MM.1S (cell line): ENCODE data around the gene NDUFV2.
A peak's percentile ranks its signal among the peaks of the same experiment; 100 is the strongest.

ENCODE experiments used
- DNase-seq: peaks from one replicate; pipeline ENCODE4 v3.0.0-alpha.2; 2015
- H2AFZ ChIP-seq: fragments of 300-600 bp; sonication (generic); 2 replicates; pipeline ENCODE4 v1.6.0; 2016; ENCODE audit warnings: antibody characterized with exemption, low read length
- H3F3A ChIP-seq: fragments of 300-600 bp; sonication (generic); 2 replicates; pipeline ENCODE4 v1.6.1; 2016; ENCODE audit warnings: mild to moderate bottlenecking, antibody characterized with exemption, low read length, moderate library complexity, mixed read lengths; ENCODE audit not compliant: insufficient read depth
- H3K27ac ChIP-seq: fragments of 300-600 bp; sonication (generic); 2 replicates; pipeline ENCODE4 v1.5.1; 2016; ENCODE audit warnings: mild to moderate bottlenecking, low read length
- H3K27me3 ChIP-seq: fragments of 300-600 bp; sonication (generic); replicated peaks from 2 replicates; pipeline ENCODE4 v1.6.0; 2016; ENCODE audit warnings: low read length; ENCODE audit not compliant: insufficient read depth
- H3K36me3 ChIP-seq: fragments of 300-600 bp; sonication (generic); replicated peaks from 2 replicates; pipeline ENCODE4 v1.6.1; 2016; ENCODE audit warnings: mild to moderate bottlenecking, low read length, mixed read lengths; ENCODE audit not compliant: insufficient read depth
- H3K4me1 ChIP-seq: fragments of 300-600 bp; sonication (generic); 2 replicates; pipeline ENCODE4 v1.6.1; 2016; ENCODE audit warnings: low read length, mixed read lengths
- H3K4me2 ChIP-seq: fragments of 300-600 bp; sonication (generic); 2 replicates; pipeline ENCODE4 v1.6.0; 2016; ENCODE audit warnings: low read depth, low read length
- H3K4me3 ChIP-seq: fragments of 300-600 bp; sonication (generic); 2 replicates; pipeline ENCODE4 v1.5.1; 2016; ENCODE audit warnings: low read length, mixed read lengths
- H3K79me2 ChIP-seq: fragments of 300-600 bp; sonication (generic); 2 replicates; pipeline ENCODE4 v1.6.1; 2016; ENCODE audit warnings: mixed run types, low read length, mixed read lengths
- H3K9ac ChIP-seq: fragments of 300-600 bp; sonication (generic); 2 replicates; pipeline ENCODE4 v1.6.1; 2016; ENCODE audit warnings: low read length, mixed read lengths
- H3K9me2 ChIP-seq: fragments of 300-600 bp; sonication (generic); replicated peaks from 2 replicates; pipeline ENCODE4 v1.6.1; 2016; ENCODE audit warnings: mild to moderate bottlenecking, low read length, mixed read lengths; ENCODE audit not compliant: insufficient read depth
- H3K9me3 ChIP-seq: fragments of 300-600 bp; sonication (generic); replicated peaks from 2 replicates; pipeline ENCODE4 v1.6.1; 2016; ENCODE audit warnings: mild to moderate bottlenecking, low read length, mixed read lengths; ENCODE audit not compliant: insufficient read depth
- H4K20me1 ChIP-seq: fragments of 300-600 bp; sonication (generic); 2 replicates; pipeline ENCODE4 v1.6.1; 2016; ENCODE audit warnings: mild to moderate bottlenecking, low read length, moderate library complexity, mixed read lengths; ENCODE audit not compliant: insufficient read depth
- CTCF ChIP-seq: fragments of 300-600 bp; sonication (generic); IDR thresholded peaks from 2 replicates; pipeline ENCODE4 v1.5.1; 2016; ENCODE audit warnings: antibody characterized with exemption, low read length, mixed read lengths
- EZH2 ChIP-seq: fragments of 300-600 bp; sonication (generic); optimal IDR thresholded peaks from 2 replicates; pipeline ENCODE3; 2017; ENCODE audit warnings: low read depth, mild to moderate bottlenecking, antibody characterized with exemption, low read length, mixed read lengths
- EZH2phosphoT487 ChIP-seq: fragments of 300-600 bp; sonication (generic); IDR thresholded peaks from 2 replicates; pipeline ENCODE4 v1.6.1; 2018; ENCODE audit warnings: antibody characterized with exemption, low read length

Gene NDUFV2

GRCh38 chr18:9081940-9082339 is 20.6 kb upstream of the NDUFV2 start:
- Histone ChIP-seq H3K9me2 (no peaks in the 10 kb centered on the region), H3K4me2 (0 out of 2 replicates have a peak overlapping the region, but pooled peaks have one; percentile 21), H3K79me2 (peaks cover 38% of the 10 kb centered on the region), H3K4me3 (no peak overlapping the region), H2AFZ (no peak overlapping the region), H4K20me1 (no peaks in the 10 kb centered on the region), H3K9ac (peak overlapping the region; percentile 65), H3K9me3 (no peaks in the 10 kb centered on the region), H3K4me1 (peaks cover 39% of the 10 kb centered on the region), H3K27me3 (no peaks in the 10 kb centered on the region), H3K27ac (peak overlapping the region; percentile 98), H3F3A (peaks cover 34% of the 10 kb centered on the region), H3K36me3 (no peaks in the 10 kb centered on the region)
- peak; percentile 62 for DNase-seq
- TF ChIP-seq EZH2phosphoT487 (no peak), EZH2 (no peak), CTCF (no peak)

GRCh38 chr18:9082711-9083510 is 19.6 kb upstream of the NDUFV2 start:
- Histone ChIP-seq H3K79me2 (peaks cover 40% of the 10 kb centered on the region), H4K20me1 (no peaks in the 10 kb centered on the region), H3K4me1 (peaks cover 39% of the 10 kb centered on the region), H3K4me3 (peak overlapping the region; percentile 28; the same call in 1 of the 2 replicates), H3K9me2 (no peaks in the 10 kb centered on the region), H3K9me3 (no peaks in the 10 kb centered on the region), H3K27ac (peak overlapping the region; percentile 98), H3K9ac (peak overlapping the region; percentile 75), H3F3A (peaks cover 34% of the 10 kb centered on the region), H2AFZ (no peak overlapping the region), H3K4me2 (peak overlapping the region; percentile 71), H3K36me3 (no peaks in the 10 kb centered on the region), H3K27me3 (no peaks in the 10 kb centered on the region)
- TF ChIP-seq EZH2, result no peak
- no peak for TF ChIP-seq EZH2phosphoT487
- no peak for TF ChIP-seq CTCF
- peak; percentile 99 for DNase-seq

GRCh38 chr18:9086015-9086414 is 16.5 kb upstream of the NDUFV2 start:
- peaks cover 24% of the 10 kb centered on the region for H3K79me2 ChIP-seq
- no peaks in the 10 kb centered on the region for H3K27me3 ChIP-seq
- H3K4me2 ChIP-seq, result no peak overlapping the region
- no peak for TF ChIP-seq EZH2phosphoT487
- TF ChIP-seq CTCF, result no peak
- TF ChIP-seq EZH2, result no peak
- H3K9me3 ChIP-seq, result no peaks in the 10 kb centered on the region
- H4K20me1 ChIP-seq, result no peaks in the 10 kb centered on the region
- H3K4me3 ChIP-seq, result no peak overlapping the region
- H2AFZ ChIP-seq, result no peak overlapping the region
- no peak overlapping the region for H3K9ac ChIP-seq
- peaks cover 28% of the 10 kb centered on the region for H3K4me1 ChIP-seq
- no peak for DNase-seq
- peaks cover 34% of the 10 kb centered on the region for H3F3A ChIP-seq
- H3K27ac ChIP-seq, result no peak overlapping the region
- H3K9me2 ChIP-seq, result no peaks in the 10 kb centered on the region
- no peaks in the 10 kb centered on the region for H3K36me3 ChIP-seq
